ENCODE data around the gene SIVA1. TPM values are rescaled to one million over a fixed set of nuclear protein-coding genes. Genes with fewer than 3 reads are reported as not detected.

Gene SIVA1
- total RNA-seq, 4 donors from 2014 or later: 228 to 357 (median 264) TPM

DNA sequence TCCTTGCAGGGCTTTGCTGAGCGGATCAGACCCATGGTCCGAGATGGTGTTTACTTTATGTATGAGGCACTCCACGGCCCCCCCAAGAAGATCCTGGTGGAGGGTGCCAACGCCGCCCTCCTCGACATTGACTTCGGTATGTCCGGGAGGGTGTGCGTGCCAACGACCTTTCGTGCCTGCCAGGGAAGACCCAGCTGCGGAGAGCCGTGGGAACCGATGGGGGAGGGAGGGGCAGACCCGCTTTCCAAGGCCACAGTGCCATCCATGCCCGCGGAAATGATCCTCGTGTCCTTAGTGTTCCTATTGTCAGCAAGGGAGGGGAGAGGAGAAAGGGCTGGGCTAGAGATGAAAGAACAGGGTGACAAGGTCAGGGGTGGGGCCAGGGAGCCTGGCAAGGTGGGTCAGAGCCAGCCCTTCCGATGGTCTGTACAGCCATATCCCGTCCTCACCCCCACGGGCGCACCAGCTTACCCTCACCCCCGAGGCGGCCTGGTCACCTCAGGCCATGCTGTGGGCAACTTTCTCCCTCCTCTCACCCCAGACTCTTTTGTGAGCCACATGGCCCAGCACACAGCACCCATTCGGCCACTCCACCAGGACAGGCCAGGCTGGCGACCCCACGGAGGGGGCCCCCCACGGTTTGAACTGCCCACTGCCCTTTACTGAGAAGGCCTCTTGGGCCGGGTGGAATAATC is 11.7 kb upstream of the SIVA1 start:
- Histone ChIP-seq H3K27ac (peak overlapping the region; percentile 91 to 96 (median 95)), H3K36me3 (peaks cover 0 to 56% of the 10 kb centered on the region in 2 donors), H3K9me3 (no peaks in the 10 kb centered on the region), H3K4me3 (no peak overlapping the region), H3K4me1 (peaks cover 14 to 18% of the 10 kb centered on the region in 2 donors), H3K27me3 (no peaks in the 10 kb centered on the region)
- no peak for TF ChIP-seq POLR2A (IDR thresholded peaks at IDR 0.05)
- TF ChIP-seq, protein P1, sequence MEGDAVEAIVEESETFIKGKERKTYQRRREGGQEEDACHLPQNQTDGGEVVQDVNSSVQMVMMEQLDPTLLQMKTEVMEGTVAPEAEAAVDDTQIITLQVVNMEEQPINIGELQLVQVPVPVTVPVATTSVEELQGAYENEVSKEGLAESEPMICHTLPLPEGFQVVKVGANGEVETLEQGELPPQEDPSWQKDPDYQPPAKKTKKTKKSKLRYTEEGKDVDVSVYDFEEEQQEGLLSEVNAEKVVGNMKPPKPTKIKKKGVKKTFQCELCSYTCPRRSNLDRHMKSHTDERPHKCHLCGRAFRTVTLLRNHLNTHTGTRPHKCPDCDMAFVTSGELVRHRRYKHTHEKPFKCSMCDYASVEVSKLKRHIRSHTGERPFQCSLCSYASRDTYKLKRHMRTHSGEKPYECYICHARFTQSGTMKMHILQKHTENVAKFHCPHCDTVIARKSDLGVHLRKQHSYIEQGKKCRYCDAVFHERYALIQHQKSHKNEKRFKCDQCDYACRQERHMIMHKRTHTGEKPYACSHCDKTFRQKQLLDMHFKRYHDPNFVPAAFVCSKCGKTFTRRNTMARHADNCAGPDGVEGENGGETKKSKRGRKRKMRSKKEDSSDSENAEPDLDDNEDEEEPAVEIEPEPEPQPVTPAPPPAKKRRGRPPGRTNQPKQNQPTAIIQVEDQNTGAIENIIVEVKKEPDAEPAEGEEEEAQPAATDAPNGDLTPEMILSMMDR (IDR thresholded peaks at IDR 0.05 in 4 of 5, conservative IDR thresholded peaks at IDR 0.05 in 1 of 5): no peak
- ATAC-seq (no peak), DNase-seq (no peak)
- intact Hi-C loops (cut with DNase I; ENCODE audit: low total_unique reads) (no loop called here), in situ Hi-C loops (cut with MboI; ENCODE audit: low sequenced_read_pairs in 4 of 4) (no loop called here)

DNA sequence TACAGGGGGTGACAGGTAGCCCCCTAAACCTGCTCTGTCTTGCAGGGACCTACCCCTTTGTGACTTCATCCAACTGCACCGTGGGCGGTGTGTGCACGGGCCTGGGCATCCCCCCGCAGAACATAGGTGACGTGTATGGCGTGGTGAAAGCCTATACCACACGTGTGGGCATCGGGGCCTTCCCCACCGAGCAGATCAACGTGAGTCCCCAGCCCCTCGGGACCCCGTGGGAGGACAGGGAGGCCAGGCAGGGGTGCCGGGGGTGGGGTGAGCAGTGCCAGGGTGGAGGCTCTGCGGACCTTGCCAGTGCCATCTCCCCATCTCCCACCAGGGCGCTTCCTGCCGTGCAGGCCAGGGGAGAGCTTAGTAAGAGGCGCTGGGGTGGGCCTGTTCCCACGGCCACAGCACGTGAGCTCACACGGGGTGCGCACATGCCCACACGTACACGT is 11.1 kb upstream of the SIVA1 start:
- H3K9me3 ChIP-seq: no peaks in the 10 kb centered on the region
- DNase-seq: no peak
- intact Hi-C loops (cut with DNase I; ENCODE audit: low total_unique reads): no loop called here
- peaks cover 0 to 56% of the 10 kb centered on the region in 2 donors for H3K36me3 ChIP-seq
- no peak overlapping the region for H3K4me3 ChIP-seq
- no peak for TF ChIP-seq POLR2A (IDR thresholded peaks at IDR 0.05)
- TF ChIP-seq, protein P1 (IDR thresholded peaks at IDR 0.05 in 4 of 5, conservative IDR thresholded peaks at IDR 0.05 in 1 of 5): peak in 1 of 5 experiments; percentile 12
- no peak for ATAC-seq
- H3K4me1 ChIP-seq: peaks cover 13 to 19% of the 10 kb centered on the region in 2 donors
- H3K27ac ChIP-seq: peak overlapping the region; percentile 91 to 96 (median 95)
- no peaks in the 10 kb centered on the region for H3K27me3 ChIP-seq
- in situ Hi-C loops (cut with MboI; ENCODE audit: low sequenced_read_pairs in 4 of 4): no loop called here

DNA sequence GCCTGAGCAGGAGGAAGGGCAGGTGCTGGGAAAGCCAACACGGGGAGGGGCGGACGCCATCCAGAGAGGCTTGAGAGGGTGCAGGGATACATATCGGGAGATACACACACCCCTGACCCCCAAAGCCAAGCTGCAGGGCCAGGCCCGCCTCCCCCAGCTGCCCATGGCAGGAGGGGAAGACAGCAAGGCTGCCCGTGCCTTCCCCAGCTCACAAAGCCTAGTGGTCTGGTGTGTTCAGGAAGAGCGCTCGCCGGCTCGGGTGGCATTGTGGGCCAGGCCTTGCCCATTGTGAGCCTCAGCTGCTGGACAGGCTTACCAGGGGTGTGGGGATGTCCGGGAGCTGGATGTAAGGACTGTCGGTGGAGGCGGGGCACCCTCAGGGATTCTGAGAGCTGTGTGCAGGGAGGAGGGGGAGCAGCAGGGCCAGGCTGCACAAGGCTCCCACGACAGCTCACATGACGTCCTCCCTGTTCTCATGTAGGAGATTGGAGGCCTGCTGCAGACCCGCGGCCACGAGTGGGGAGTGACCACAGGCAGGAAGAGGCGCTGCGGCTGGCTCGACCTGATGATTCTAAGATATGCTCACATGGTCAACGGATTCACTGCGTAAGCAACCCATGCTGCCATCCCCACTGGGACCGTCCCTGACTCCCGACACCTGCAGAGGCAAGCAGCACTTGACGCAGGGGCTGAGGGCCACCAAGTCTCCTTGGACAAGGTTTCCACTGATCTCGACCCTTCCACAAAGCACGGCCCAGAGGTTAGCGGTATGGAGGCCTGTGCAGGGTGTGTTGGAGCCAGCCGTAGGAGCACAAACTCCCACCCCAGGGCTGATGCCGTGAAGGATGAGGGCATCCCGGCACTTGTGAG is 10.1 kb upstream of the SIVA1 start:
- Histone ChIP-seq H3K27ac (peak overlapping the region; percentile 91 to 96 (median 95)), H3K9me3 (no peaks in the 10 kb centered on the region), H3K36me3 (peaks cover 0 to 56% of the 10 kb centered on the region in 2 donors), H3K4me1 (peaks cover 4 to 19% of the 10 kb centered on the region in 2 donors), H3K4me3 (no peak overlapping the region), H3K27me3 (no peaks in the 10 kb centered on the region)
- peak in 1 of 2 donors; percentile 36 for DNase-seq
- ATAC-seq: no peak
- in situ Hi-C loops (cut with MboI; ENCODE audit: low sequenced_read_pairs in 4 of 4): no loop called here
- intact Hi-C loops (cut with DNase I; ENCODE audit: low total_unique reads): no loop called here
- TF ChIP-seq POLR2A (IDR thresholded peaks at IDR 0.05): no peak
- TF ChIP-seq, protein P1 (IDR thresholded peaks at IDR 0.05 in 4 of 5, conservative IDR thresholded peaks at IDR 0.05 in 1 of 5): no peak

DNA sequence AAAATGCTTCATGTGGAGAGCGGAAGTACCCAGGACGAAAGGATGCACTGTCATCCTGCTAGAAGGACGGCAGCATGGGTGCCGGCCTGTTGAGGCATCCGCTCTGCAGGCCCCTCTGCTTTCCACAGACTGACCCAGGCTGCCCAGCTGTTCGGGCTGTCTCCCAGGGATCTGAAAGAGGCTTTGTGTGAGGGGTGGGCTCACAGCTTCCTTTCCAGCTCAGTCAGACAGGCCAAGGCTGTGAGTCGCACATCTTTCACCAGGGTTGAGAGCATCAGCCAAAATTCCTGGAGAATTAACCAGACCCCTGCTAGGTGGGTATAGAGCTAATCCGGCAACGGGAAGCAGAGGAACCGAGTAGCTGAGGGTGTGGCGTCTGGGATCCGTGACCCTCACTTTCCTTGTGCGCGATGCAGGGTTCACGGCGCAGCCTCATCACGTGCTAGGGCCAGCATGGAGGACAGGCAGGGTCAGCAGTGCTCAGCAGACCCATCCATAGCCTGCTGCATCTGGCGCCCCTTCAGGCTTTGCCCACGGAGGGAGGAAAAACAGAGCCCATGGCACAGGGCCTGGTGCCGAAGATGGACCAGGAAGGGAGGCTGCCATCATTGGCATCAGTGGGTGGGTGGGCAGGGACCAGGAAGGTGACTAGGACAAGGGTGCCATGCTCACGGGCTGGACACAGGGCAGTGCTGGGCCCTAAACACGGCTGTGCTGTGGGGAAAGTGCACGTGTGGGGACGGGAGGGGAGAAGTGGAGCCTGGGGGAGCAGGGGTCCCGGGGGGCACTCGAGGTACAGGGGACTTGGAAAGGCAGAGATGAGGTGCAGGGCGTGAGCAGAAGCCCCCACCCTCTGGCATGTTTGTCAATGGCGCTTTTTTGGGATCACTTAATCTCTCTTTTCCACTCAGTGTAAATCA is 9.2 kb upstream of the SIVA1 start:
- Histone ChIP-seq H3K9me3 (no peaks in the 10 kb centered on the region), H3K27me3 (no peaks in the 10 kb centered on the region), H3K4me1 (peaks cover 11 to 24% of the 10 kb centered on the region in 2 donors), H3K27ac (peak overlapping the region; percentile 91 to 96 (median 95)), H3K4me3 (no peak overlapping the region), H3K36me3 (peaks cover 0 to 56% of the 10 kb centered on the region in 2 donors)
- DNase-seq (no peak), ATAC-seq (no peak)
- in situ Hi-C loops (cut with MboI; ENCODE audit: low sequenced_read_pairs in 4 of 4) (no loop called here), intact Hi-C loops (cut with DNase I; ENCODE audit: low total_unique reads) (no loop called here)
- TF ChIP-seq POLR2A (IDR thresholded peaks at IDR 0.05): no peak
- TF ChIP-seq, protein P1 (IDR thresholded peaks at IDR 0.05 in 4 of 5, conservative IDR thresholded peaks at IDR 0.05 in 1 of 5): no peak
